GM19468 (cell line): ENCODE measurements around the gene NCOA3.
"Not testable (repeated sequence)": the region's sequence is repeated elsewhere in the genome, so short reads cannot be mapped to it uniquely, and the experiment has no call there.

Source experiments
- ATAC-seq: cut with Tn5 transposase; IDR thresholded peaks from one replicate; pipeline ENCODE4 v1.9.1; 2021; ENCODE audit warnings: mild to moderate bottlenecking, moderate library complexity, moderate number of reproducible peaks; ENCODE audit not compliant: unreplicated experiment; ENCODE audit errors: extremely low read depth

Gene NCOA3

GRCh38 chr20:47557791-47558190 is 56.1 kb downstream of the NCOA3 start:
- no peak for ATAC-seq

- no peak for ATAC-seq
Measured at GRCh38 chr20:47558295-47559066, 56.8 kb downstream of the NCOA3 start.

GRCh38 chr20:47559141-47559540 is 57.5 kb downstream of the NCOA3 start:
- ATAC-seq: no peak

- ATAC-seq: no peak
Measured at GRCh38 chr20:47561180-47561579, 59.5 kb downstream of the NCOA3 start.

- no peak for ATAC-seq
Measured at GRCh38 chr20:47561603-47562583, 60.2 kb downstream of the NCOA3 start.

- no peak for ATAC-seq
Measured at GRCh38 chr20:47566269-47566668, 64.6 kb downstream of the NCOA3 start.

GRCh38 chr20:47568019-47568418 is 66.3 kb downstream of the NCOA3 start:
- ATAC-seq: no peak

- ATAC-seq: no peak
Measured at GRCh38 chr20:47568837-47569410, 67.2 kb downstream of the NCOA3 start.

- no peak for ATAC-seq
Measured at GRCh38 chr20:47571426-47571825, 69.7 kb downstream of the NCOA3 start.

- ATAC-seq: no peak
Measured at GRCh38 chr20:47572105-47572729, 70.5 kb downstream of the NCOA3 start.

GRCh38 chr20:47573559-47573958 is 71.9 kb downstream of the NCOA3 start:
- no peak for ATAC-seq

- no peak for ATAC-seq
Measured at GRCh38 chr20:47574616-47575364, 73.1 kb downstream of the NCOA3 start.

GRCh38 chr20:47576516-47577033 is 74.9 kb downstream of the NCOA3 start:
- no peak for ATAC-seq

- ATAC-seq: no peak
Measured at GRCh38 chr20:47577314-47577713, 75.6 kb downstream of the NCOA3 start.

- no peak for ATAC-seq
Measured at GRCh38 chr20:47578543-47578942, 76.9 kb downstream of the NCOA3 start.

GRCh38 chr20:47580686-47581085 is 79.0 kb downstream of the NCOA3 start:
- not testable (repeated sequence) for ATAC-seq

- no peak for ATAC-seq
Measured at GRCh38 chr20:47581090-47581489, 79.4 kb downstream of the NCOA3 start.

GRCh38 chr20:47583551-47583950 is 81.9 kb downstream of the NCOA3 start:
- ATAC-seq: no peak

- no peak for ATAC-seq
Measured at GRCh38 chr20:47585087-47585747, 83.5 kb downstream of the NCOA3 start.
